Left ventricle myocardium inferior (tissue), 1 donor: ENCODE results near the gene ZNF396. TPM values are rescaled to one million over a fixed set of nuclear protein-coding genes. Genes with fewer than 3 reads are reported as not detected.

Experiments
- DNase-seq: peaks from one replicate; pipeline ENCODE4 v3.0.0-alpha.2; 2020
- H3K27ac ChIP-seq: fragments of 200-600 bp; replicated peaks from 2 replicates; pipeline ENCODE4 v1.8.0; 2021
- H3K27me3 ChIP-seq: fragments of 200-600 bp; 2 replicates; pipeline ENCODE4 v1.8.0; 2021; ENCODE audit warnings: low read depth
- H3K36me3 ChIP-seq: fragments of 200-600 bp; 2 replicates; pipeline ENCODE4 v1.8.0; 2021
- H3K4me1 ChIP-seq: fragments of 200-600 bp; 2 replicates; pipeline ENCODE4 v1.8.0; 2021
- H3K4me3 ChIP-seq: fragments of 200-600 bp; 2 replicates; pipeline ENCODE4 v1.8.0; 2021; ENCODE audit warnings: mild to moderate bottlenecking, moderate library complexity
- H3K9me3 ChIP-seq: fragments of 200-600 bp; replicated peaks from 2 replicates; pipeline ENCODE4 v1.8.0; 2021
- CTCF ChIP-seq: fragments of 200-600 bp; IDR thresholded peaks from 2 replicates; pipeline ENCODE4 v1.8.0; 2021; ENCODE audit warnings: antibody characterized with exemption, mild to moderate bottlenecking, borderline replicate concordance
- intact Hi-C: fragments of 100-400 bp; cut with micrococcal nuclease; formaldehyde crosslinking; loops from one replicate; pipeline ENCODE4 v1.11.0; 2022
- total RNA-seq: library from RNA; stranded (reverse); fragmentation: NEBNext Ultra II Directional; extraction: Animal tissue kit (Norgen Biotek cat#: 25700); gene quantifications from one replicate; pipeline ENCODE4 v1.2.1, GENCODE V29; 2021
- donor health status: DM: no; HTN: yes; CAD: no; lungs with severe emphysema.

The ZNF396 gene
- total RNA-seq, 1 donor from 2014 or later = 0.71 TPM

GRCh38 chr18:35417223-35417622 is 40.1 kb upstream of the ZNF396 start:
- H3K36me3 ChIP-seq = no peaks in the 10 kb centered on the region
- intact Hi-C loops = no loop called here

GRCh38 chr18:35415511-35416073 is 38.5 kb upstream of the ZNF396 start:
- H3K9me3 ChIP-seq = peaks cover 31% of the 10 kb centered on the region
- no peaks in the 10 kb centered on the region for H3K36me3 ChIP-seq
- no peak for TF ChIP-seq CTCF
- no peak for DNase-seq
- H3K27ac ChIP-seq = no peak overlapping the region
- H3K4me3 ChIP-seq = no peak overlapping the region
- intact Hi-C loops = no loop called here
- peaks cover 21% of the 10 kb centered on the region for H3K4me1 ChIP-seq
- H3K27me3 ChIP-seq = no peaks in the 10 kb centered on the region

More at GRCh38 chr18:35417223-35417622, 40.1 kb upstream of the ZNF396 start:
- no peak overlapping the region for H3K27ac ChIP-seq
- H3K4me3 ChIP-seq = no peak overlapping the region
- TF ChIP-seq CTCF = no peak
- peaks cover 19% of the 10 kb centered on the region for H3K4me1 ChIP-seq
- no peak for DNase-seq
- peaks cover 31% of the 10 kb centered on the region for H3K9me3 ChIP-seq
- no peaks in the 10 kb centered on the region for H3K27me3 ChIP-seq

GRCh38 chr18:35413163-35413511 is 36.0 kb upstream of the ZNF396 start:
- TF ChIP-seq CTCF = no peak
- Histone ChIP-seq H3K4me3 (no peak overlapping the region), H3K27ac (no peak overlapping the region), H3K36me3 (no peaks in the 10 kb centered on the region), H3K9me3 (peaks cover 14% of the 10 kb centered on the region), H3K4me1 (peaks cover 22% of the 10 kb centered on the region), H3K27me3 (no peaks in the 10 kb centered on the region)
- DNase-seq = no peak
- intact Hi-C loops = no loop called here

- no peak for TF ChIP-seq CTCF
- H3K4me3 ChIP-seq = no peak overlapping the region
- no peaks in the 10 kb centered on the region for H3K27me3 ChIP-seq
- peaks cover under 1% of the 10 kb centered on the region for H3K9me3 ChIP-seq
- H3K4me1 ChIP-seq = peaks cover 24% of the 10 kb centered on the region
- no peak overlapping the region for H3K27ac ChIP-seq
- H3K36me3 ChIP-seq = no peaks in the 10 kb centered on the region
- intact Hi-C loops = no loop called here
- DNase-seq = no peak
Measured at GRCh38 chr18:35411625-35412351, 34.7 kb upstream of the ZNF396 start.

- intact Hi-C loops = no loop called here
- no peak overlapping the region for H3K27ac ChIP-seq
- H3K9me3 ChIP-seq = no peaks in the 10 kb centered on the region
- H3K27me3 ChIP-seq = no peaks in the 10 kb centered on the region
- no peak overlapping the region for H3K4me3 ChIP-seq
- H3K4me1 ChIP-seq = peaks cover 23% of the 10 kb centered on the region
- no peak for TF ChIP-seq CTCF
- H3K36me3 ChIP-seq = no peaks in the 10 kb centered on the region
- no peak for DNase-seq
Measured at GRCh38 chr18:35410561-35410960, 33.4 kb upstream of the ZNF396 start.
